Fibroblast of upper back skin (primary cell): ENCODE results near the gene METRN.
"Not testable (repeated sequence)": the region's sequence is repeated elsewhere in the genome, so short reads cannot be mapped to it uniquely, and the experiment has no call there.

Source experiments
- DNase-seq: peaks from one replicate; pipeline ENCODE4 v3.0.0-alpha.2; 2013

Gene METRN

DNA sequence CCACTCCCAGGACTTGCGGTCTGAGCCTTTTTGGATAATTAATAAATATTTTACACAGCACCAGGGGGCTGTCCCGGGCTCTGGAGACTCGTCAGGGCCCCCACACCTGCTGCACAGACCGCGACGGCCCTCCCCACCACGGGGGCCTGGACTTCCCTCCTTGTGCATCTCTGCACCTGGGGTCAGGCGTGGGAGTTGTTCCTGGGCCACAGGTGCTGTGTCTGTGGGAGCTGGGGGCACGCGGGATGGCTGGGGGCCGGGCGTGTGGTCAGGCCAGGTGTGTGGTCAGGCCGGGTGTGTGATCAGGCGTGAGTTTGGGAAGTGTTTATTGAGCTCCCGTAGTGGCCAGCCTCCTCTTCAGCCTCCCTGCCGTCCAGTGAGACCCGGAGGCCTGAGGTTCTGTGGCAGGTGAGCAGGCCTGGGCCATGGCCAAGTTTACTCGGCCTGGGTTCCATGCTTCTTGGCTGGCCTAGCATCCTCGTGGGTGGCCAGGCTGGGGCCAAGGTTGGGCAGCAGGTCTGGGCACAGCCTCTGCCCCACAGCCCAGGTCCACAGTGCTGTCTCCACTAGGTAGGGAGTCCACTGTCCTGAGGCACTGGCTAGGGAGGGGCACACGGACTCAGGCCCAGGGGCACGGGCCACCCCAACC, 36.6 kb upstream of the METRN start:
- DNase-seq, result no peak

DNA sequence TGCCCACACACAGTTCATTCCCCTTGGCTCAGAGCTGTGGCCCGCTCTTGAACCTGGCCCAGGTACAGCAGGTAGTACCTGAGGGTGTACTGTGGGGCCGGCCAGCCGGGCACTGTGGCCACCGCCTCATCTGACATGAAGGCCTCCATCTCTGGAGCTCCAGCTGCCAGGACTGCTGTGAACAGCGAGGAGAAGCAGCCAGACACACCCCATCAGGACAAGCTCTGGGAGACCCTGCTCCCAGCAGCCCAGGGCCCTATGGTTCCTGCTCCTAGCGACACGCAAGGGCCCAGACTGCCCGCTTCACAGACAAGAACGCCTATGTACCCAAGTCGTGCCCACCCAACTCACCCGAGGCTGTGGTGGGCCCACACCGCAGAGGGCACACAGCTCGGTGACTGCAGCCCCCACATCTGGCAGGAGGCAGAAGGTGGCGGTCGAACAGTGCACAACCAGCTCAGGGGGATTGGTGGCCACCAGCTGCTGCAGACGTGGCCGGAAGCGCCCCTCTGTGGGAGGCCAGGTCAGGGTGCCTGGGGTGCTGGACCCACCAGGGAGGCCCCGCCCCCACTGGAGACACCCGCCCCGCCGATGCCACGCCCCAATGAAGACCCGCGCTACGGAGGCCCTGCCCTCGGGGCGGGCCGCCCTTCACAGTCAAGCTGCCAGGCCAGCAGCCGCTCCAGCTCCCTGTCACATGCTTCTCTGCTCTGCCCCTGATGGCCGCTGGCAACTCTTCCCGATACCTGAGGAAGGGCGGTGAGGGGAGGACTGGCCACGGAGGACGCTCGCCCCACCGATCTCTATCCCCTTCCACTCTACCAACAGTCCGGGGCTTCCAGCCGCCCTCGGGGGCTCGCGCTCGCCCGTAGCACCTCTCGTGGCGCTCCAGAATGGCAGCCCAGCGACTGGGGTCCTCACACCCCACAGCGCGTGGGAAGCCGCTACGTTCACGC, 35.8 kb upstream of the METRN start:
- DNase-seq, result peak; percentile 61

DNA sequence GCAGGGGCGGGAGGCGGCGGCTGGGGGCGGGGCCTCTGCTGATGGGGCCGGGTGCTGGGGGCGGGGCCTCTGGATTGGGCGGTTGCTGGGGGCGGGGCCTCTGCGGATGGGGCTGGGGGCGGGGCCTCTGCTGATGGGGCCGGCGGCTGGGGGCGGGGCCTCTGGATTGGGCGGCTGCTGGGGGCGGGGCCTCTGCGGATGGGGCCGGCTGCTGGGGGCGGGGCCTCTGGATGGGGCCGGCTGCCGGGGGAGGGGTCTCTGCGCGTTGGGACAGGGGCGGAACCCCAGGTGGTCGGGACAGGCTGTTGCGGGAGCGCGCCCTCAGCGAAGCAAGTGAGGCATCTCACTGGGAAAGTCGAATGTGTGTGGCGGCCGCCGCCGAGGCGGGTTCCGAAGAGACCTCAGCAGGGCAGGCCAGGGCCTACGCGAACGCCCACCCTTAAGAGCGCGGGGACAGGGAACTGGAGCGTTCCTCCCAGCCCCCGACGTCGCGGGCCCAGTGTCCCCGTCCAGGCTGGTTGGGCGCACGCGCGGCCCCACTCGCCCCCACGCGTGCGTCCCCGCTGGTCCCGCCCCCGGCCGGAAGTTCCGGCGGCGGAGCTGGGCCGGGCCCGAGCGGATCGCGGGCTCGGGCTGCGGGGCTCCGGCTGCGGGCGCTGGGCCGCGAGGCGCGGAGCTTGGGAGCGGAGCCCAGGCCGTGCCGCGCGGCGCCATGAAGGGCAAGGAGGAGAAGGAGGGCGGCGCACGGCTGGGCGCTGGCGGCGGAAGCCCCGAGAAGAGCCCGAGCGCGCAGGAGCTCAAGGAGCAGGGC, 34.9 kb upstream of the METRN start, which contains the start of gene STUB1:
STUB1 (plus strand) TSS at position 597 of the 811 bp plus-strand sequence; CDS start at position 713, 116 bp downstream.
- peak; percentile 85 for DNase-seq

DNA sequence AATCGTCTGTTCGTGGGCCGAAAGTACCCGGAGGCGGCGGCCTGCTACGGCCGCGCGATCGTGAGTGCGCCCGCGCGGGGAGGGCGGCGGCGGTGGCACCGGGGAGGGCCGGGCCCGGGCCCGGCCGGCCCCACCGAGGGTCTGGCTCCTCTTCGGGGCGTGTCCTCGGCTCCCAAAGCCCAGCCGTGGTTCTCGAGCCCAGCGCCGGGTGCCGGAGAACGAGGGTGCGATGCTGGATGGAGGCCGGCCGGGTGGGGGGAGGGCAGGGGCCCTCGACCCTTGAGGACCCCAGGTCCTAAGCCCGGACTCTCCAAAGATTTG, 34.3 kb upstream of the METRN start:
- no peak for DNase-seq

DNA sequence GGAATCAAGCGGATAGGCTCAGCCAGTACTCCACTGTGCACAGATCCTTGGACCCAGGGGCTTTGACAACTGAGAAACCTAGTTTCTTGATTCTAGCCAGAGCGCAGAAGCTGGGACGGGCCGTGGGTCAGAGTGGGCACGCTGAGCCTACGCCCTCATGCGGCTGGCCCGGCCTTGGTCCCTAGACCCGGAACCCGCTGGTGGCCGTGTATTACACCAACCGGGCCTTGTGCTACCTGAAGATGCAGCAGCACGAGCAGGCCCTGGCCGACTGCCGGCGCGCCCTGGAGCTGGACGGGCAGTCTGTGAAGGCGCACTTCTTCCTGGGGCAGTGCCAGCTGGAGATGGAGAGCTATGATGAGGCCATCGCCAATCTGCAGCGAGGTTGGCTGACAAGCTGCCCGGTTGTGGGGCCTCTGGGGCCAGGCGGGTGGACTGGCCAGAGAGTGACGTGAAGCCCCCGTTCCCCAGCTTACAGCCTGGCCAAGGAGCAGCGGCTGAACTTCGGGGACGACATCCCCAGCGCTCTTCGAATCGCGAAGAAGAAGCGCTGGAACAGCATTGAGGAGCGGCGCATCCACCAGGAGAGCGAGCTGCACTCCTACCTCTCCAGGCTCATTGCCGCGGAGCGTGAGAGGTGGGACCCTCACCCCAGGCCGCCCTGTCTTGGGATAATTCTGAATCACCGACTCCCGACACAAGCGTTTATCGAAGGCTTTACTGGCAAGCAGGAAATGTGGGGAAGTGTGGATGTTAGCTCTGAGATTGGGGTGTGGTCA, 33.8 kb upstream of the METRN start:
- peak; percentile 20 for DNase-seq

DNA sequence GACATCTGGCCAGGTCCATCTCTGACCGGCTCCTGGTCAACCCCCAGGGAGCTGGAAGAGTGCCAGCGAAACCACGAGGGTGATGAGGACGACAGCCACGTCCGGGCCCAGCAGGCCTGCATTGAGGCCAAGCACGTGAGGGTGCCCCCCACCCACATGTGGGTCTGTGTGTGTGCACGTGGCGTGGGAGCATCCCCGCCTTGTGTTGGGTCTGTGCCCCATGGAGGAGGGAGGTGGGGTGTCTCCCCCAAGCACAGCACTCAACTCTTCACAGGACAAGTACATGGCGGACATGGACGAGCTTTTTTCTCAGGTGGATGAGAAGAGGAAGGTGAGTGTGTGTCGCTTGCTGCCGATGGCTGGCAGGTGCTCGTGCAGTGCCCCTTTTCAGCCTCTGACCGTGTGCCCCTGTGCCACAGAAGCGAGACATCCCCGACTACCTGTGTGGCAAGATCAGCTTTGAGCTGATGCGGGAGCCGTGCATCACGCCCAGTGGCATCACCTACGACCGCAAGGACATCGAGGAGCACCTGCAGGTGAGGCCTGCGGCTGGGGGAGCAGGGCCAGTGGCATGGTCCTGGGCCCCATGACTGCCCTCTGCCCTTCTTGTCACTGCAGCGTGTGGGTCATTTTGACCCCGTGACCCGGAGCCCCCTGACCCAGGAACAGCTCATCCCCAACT, 33.0 kb upstream of the METRN start:
- DNase-seq, result no peak

DNA sequence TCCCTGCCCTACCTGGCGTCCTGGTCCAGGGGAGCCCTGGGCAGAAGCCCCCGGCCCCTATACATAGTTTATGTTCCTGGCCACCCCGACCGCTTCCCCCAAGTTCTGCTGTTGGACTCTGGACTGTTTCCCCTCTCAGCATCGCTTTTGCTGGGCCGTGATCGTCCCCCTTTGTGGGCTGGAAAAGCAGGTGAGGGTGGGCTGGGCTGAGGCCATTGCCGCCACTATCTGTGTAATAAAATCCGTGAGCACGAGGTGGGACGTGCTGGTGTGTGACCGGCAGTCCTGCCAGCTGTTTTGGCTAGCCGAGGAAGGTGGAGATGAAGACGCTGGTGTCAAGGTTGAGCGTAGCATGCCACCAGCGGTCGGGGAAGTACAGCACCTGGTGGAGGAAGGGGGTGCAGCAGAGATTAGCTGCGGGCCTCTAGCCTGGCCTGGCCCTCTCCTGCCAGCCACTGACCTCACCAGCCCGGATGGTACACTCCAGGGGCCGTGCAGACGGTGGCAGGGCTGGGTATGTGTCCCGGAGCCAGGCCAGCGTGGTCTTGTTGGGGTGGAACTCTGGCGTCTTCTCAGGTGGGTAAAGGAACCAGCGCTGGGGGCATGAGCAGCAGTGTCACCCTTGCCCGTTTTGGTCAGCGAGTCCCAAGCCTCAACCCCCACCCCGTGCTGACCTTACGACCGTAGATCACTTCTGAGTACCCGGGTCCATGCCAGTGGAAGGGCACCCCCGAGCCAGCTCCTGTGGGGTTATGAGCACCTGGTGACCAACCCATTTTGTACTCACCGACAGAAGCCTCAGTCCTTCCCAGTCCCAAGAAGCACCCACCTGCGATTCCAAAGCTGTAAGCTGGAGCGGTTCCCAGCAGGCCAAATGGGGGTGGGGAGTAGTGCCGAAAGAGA, 32.2 kb upstream of the METRN start:
- DNase-seq, result no peak

DNA sequence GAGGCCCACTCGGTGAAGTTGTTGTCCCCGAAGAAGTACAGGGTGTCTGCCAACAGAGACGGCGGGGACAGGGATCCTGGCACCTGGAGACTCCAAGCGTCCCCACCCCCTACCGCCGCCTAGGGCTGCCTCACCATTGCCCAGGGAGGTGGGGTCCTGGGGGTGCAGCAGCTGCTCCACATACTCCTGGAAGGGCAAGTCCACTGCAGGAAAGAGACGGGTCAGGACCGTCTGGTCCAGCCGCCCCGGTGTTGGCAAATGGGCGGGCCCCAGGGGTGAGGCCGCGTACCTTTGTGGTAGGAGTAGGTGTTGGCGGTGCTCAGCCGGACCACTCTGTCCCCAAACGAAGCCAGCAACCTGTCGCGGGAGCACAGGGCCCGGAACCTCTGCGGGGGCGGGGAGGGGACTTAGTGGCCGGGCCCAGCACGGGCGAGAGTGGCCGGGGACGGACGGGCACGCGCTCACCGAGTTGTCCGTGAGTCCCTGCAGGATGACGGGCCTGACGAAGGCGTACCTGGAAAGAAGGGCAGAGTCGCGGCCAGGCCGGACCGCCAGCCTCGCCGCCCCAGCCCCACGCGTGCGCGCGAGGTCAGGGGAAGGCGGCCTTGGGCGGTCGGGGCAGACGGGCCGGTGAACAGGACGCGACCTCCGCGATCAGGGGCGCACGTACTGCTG, 31.4 kb upstream of the METRN start:
- DNase-seq, result no peak

DNA sequence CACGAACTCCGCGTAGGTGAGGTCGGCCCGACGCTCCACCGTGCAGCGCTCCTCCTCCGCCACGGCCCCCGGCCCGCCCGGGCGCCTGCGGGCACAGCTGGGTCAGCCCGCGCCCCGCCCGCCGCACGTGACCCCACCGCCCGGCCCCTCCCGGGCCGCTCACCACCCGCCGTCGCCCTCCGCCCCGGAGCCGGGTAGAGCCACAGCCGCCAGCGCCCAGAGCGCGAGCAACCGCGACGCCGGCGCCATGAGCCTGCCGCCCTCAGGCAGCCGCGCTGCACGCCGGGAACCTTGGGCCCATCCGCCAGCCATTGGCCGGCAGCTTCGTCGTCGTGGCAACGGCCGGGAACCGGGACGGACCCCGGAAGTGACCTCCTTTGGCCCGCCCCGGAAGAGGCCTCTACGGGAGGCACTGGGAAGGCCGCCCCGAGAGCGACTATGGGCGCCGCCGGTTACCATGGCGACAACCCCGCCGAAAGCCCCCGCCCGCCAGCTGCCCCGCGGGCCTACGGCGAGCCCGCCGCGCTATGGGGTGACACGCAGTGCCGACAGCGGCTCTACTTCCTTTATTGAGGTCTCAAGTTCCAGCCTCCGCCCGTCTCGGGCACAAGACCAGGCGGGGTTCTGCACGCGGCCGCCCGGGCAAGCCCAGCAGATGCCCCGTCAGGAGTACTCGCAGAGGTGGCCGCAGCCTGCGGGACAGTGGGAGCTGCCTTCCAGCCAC, 30.7 kb upstream of the METRN start, which contains the start of gene JMJD8:
JMJD8 (minus strand) TSS at position 264 of the 724 bp plus-strand sequence; CDS start at position 249, 15 bp downstream.
- peak; percentile 94 for DNase-seq

DNA sequence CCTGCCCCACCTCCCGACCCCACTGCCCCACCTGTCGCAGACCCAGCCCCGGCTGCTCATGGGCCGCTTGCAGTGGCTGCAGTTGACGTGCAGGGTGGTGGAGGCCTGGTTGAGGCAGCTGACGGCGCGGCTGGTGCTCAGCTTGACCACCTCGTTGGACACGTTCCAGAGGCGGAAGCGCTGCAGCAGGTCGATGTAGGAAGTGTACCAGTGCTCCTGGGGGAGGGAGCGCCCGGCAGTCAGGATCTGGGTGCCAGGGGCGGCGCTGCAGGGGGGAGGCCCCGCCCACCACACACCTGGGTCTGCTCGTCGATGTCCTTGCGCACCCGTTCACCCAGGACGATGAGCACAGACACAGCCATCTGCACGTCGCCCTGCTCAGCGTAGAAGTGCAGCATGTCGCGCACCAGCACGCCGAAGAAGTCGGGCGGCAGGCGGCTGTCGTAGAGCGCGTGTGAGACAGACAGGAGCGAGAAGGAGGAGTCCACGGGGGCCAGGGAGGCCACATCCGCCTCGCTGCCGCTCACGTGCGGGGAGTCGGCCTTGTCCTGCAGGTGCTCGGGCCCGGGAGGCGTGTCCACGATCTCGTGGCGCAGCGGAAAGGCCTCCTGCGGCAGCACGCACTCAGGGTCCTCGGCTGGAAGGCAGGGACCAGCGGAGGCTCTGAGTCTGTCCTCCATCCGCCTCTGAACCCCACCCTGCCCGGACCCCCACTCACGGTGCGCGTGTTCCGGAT, 29.8 kb upstream of the METRN start:
- DNase-seq, result no peak

DNA sequence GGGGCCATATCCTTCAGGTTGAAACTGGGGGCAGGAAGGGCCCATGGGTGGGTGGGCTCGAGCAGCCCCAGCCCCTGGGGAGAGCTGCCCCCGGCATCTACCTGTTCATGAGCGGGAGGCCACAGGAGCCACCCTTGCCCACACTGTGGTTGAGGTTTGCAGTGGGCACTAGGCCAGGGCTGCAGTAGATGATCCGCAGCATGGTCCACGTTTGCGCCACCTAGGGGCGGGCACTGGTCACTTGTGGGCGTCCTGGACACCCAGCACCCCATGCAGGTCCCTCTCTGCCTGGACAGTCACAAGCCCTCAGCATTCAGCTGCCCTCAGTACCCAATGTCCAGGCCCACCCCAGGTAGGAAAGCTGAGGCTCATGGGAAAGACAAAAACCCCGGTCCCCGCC, 29.0 kb upstream of the METRN start:
- DNase-seq, result peak; percentile 30

DNA sequence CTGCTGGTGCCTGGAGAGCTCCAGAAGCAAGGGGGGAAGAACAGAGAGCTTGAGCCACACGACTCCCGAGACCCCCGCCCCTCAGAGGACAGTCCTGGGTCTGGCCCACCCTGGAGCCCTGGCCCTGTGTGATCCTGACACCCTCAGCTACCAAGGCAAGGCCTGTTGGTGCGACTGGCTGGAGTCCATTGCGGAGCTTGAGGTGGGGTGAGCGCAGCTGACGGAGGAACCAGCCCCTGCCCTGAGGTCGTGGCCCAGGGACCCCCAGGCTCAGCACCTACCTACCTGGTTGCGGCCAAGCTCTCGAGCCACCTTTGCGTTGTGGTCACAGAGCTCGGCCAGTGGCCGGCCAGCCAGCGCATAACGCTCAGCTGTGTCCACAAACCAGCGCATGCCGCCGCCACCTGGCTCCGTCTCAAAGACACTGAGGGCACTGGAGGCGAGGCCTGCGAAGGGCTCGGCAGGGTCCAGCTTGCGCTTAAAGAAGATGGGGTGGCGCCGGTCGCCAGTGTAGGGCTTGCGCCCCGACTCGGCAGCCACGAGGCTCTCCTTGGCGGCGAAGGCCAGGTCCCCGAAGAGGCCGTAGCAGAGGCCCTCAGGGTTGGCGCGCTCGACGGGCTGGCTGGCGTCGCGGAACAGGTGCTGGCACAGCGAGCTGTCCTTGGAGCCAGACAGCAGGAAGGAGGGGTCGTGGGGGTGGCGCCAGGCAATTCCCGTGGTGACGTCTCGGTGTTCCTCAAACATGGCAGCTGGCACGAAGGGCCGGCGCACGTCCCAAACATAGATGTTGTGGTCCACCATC, 28.3 kb upstream of the METRN start:
- no peak for DNase-seq

DNA sequence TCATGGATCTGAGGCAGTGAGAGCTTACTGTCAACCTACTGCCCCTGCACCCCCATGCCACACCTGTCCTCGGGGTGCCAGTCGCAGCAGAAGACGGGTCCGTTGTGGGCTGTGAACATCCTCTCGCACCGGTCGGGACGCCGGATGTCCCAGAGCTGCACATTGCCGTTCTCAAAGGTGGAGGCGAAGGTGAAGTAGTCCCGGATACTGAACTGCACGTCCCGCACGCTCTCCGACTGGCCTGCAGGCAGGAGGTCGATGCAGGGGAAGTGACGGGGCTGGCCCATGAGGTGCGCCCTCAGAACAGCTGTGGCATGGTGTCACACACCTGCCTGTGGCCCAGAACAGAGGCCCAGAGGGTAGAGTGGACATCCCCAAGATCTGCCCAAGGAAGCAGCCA, 27.4 kb upstream of the METRN start:
- DNase-seq, result no peak

DNA sequence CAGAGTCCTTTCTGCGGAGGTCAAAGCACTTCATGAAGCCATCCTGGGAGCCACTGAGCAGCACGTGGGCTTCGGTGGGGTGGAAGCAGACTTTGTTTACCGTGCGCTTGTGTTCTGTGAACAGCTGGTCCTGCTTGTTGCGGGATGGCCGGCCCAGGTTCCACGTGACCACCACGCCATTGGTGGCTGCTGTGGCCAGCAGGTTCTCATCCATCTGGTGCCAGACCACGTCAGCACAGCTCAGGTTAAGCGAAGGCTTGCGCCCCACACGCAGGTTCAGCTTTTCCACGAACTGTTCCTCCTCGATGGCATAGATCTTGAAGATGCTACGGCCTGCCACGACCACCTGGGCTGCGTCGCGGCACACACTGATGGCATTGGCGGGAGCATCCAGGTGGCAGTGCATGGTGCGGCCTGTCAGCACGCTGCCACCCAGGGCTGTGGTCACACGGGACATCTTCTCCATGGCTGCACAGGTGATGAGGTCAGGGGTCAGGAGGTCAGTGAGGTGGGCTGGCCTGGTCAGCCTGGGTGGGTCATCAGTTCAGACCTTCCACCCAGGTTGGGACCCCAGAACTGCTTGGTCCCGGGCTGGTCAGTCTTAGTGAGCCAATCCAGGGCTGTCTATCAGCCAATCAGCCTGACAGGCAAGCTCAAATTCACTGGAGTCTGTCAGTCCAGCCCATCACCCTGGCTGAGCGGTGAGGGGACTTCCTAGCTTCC, 25.6 kb upstream of the METRN start:
- no peak for DNase-seq

DNA sequence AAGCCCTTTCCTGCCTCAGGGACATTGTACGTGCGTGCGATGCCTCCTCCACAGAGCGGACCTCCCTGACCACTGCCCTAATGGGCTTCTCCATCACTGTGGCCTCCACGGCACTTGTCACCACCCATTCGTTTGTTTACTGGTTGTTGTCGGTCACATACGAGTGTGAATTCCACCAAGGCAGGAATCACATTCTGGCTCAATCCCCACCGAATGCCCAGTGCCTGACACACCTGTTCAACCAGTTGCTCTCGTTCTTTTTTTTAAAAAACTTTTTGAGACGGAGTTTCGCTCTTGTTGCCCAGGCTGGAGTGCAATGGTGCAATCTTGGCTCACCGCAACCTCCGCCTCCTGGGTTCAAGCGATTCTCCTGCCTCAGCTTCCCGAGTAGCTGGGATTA, 23.7 kb upstream of the METRN start:
- DNase-seq, result not testable (repeated sequence)

DNA sequence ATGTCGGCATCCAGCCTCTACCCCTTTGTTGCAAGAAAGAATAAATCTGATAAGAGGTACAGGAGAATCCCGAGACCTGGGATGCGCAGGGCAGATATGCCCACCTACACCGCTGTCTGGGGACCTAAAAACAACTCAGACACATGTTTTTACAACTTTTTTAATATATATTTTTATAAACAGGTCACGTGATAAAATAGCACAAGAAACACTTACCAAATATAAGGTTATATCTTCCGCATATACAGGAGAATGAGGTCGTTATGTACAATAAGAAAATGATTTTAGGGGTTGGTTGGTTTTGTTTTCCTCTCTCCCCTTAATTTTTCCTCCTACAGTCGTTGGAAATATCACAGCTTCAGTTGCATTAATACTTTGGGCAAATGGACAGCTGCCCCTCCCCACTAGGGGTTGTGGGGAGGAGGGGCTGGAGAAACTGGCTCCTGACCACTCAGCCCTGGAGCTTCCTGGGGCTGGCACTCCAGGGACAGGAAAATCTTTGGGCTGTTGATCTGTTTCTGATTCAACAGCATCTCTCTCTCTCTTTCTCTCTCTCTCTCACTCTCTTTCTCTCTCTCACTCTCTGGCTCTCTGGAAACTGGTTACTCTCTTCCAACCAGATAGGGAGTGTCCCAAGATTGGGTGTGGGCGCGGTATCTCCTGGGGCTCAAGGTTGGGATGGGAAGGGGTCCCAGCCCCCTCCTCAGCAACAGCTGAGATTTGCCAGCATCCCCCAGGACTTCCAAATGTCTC, 22.4 kb upstream of the METRN start:
- no peak for DNase-seq
